Heart left ventricle (tissue), 13 donors: ENCODE results near the gene NCOA3.

Source experiments
- POLR2A ChIP-seq, 2 donors: fragments of 450-650 bp; IDR thresholded peaks; one replicate each; pipeline ENCODE4 v1.6.1; 2017; ENCODE audit warnings: antibody characterized with exemption in 2 of 2, mild to moderate bottlenecking in 2 of 2, moderate library complexity in 2 of 2
- TF ChIP-seq, protein P1 (sequence below), 12 donors: fragments of 200-600 bp; sonication (generic) in 4 of 12; IDR thresholded peaks; one replicate each; pipeline versions ENCODE4 v1.5.0 to v1.8.0; 2018 to 2022; ENCODE audit warnings: antibody characterized with exemption in 12 of 12, mild to moderate bottlenecking in 5 of 12
- donor health status: ischemic (EF 13 %, LVEDD 7.1; RV severe dilation, severe dysfunction).
- donor health status: DM: no; HTN: yes; CAD: no.
- donor health status: DM: no; HTN: no; CAD: no.
- donor health status: ischemic (EF 25% LVEDD 6.9; RV normal size, moderate dysfunction).
- donor health status: ischemic (EF 25% LVEDD 5.7; RV mildly dilated, moderate dysfunction).
- donor health status: ischemic (EF 35%, LVEDD 5.7; RV mildly dilated, moderate dysfunction).
- donor health status: nonischemic (EF 11% LVEDD 7.7; RV severe dilation, severe dysfunction).
- donor health status: DM: yes; HTN: yes; CAD: no.
- donor health status: PGD.
- donor health status: ischemic (EF 29% LVEDD 5.4; RV normal size, mild dysfunction).
- donor health status: nonischemic (EF 23%, LVEDD 6.1; RV moderate dilation, normal function).

- TF ChIP-seq, protein P1, sequence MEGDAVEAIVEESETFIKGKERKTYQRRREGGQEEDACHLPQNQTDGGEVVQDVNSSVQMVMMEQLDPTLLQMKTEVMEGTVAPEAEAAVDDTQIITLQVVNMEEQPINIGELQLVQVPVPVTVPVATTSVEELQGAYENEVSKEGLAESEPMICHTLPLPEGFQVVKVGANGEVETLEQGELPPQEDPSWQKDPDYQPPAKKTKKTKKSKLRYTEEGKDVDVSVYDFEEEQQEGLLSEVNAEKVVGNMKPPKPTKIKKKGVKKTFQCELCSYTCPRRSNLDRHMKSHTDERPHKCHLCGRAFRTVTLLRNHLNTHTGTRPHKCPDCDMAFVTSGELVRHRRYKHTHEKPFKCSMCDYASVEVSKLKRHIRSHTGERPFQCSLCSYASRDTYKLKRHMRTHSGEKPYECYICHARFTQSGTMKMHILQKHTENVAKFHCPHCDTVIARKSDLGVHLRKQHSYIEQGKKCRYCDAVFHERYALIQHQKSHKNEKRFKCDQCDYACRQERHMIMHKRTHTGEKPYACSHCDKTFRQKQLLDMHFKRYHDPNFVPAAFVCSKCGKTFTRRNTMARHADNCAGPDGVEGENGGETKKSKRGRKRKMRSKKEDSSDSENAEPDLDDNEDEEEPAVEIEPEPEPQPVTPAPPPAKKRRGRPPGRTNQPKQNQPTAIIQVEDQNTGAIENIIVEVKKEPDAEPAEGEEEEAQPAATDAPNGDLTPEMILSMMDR (IDR thresholded peaks at IDR 0.05): no peak
- TF ChIP-seq POLR2A (IDR thresholded peaks at IDR 0.05): no peak
These were observed 46.3 kb upstream of the NCOA3 start for GRCh38 chr20:47455133-47456040.
